Measurements from ENCODE around the gene FGF12.
"Not testable (repeated sequence)": the region's sequence is repeated elsewhere in the genome, so short reads cannot be mapped to it uniquely, and the experiment has no call there.

Gene FGF12

GRCh38 chr3:192727032-192727847, at the start of gene FGF12:
Gene FGF12 (minus strand): TSS chr3:192727541.
- Histone ChIP-seq H3K4me2 (ENCODE audit: low read depth, low read length, poor library complexity, severe bottlenecking) (no peak within 1 kb of the TSS), H3K9me2 (replicated peaks; ENCODE audit: insufficient read depth, low read length) (no peaks in the 10 kb centered on the region), H3K27ac (ENCODE audit: low read depth, low read length) (no peak within 1 kb of the TSS), H3K9ac (ENCODE audit: low read length) (no peak within 1 kb of the TSS), H3K79me2 (ENCODE audit: insufficient read depth, low read length) (no peaks in the 10 kb centered on the region), H3K4me3 (ENCODE audit: insufficient read depth, low read length, poor library complexity, severe bottlenecking) (no peak within 1 kb of the TSS), H3F3A (ENCODE audit: insufficient read depth) (no peaks in the 10 kb centered on the region), H3K36me3 (ENCODE audit: low read length) (no peaks in the 10 kb centered on the region), H3K27me3 (ENCODE audit: low read length) (no peaks in the 10 kb centered on the region), H2AFZ (ENCODE audit: low read depth, low read length, severe bottlenecking) (no peak within 1 kb of the TSS), H4K20me1 (ENCODE audit: low read depth, low read length) (no peaks in the 10 kb centered on the region), H3K9me3 (ENCODE audit: insufficient read depth, low read length) (no peaks in the 10 kb centered on the region)
- no peak for TF ChIP-seq CTCF (IDR thresholded peaks at IDR 0.05; ENCODE audit: insufficient read depth, low read length, poor library complexity, severe bottlenecking)
- TF ChIP-seq EZH2phosphoT487 (conservative IDR thresholded peaks at IDR 0.05; ENCODE audit: low read length): no peak

GRCh38 chr3:192774341-192774740, 47.0 kb upstream of the FGF12 start:
- H3K9me2 ChIP-seq (replicated peaks; ENCODE audit: insufficient read depth, low read length): not testable (repeated sequence)

GRCh38 chr3:192772240-192772894, 45.0 kb upstream of the FGF12 start:
- Histone ChIP-seq H3K9me2 (replicated peaks; ENCODE audit: insufficient read depth, low read length) (no peaks in the 10 kb centered on the region), H3K4me2 (ENCODE audit: low read depth, low read length, poor library complexity, severe bottlenecking) (no peak overlapping the region), H4K20me1 (ENCODE audit: low read depth, low read length) (no peaks in the 10 kb centered on the region), H3K36me3 (ENCODE audit: low read length) (no peaks in the 10 kb centered on the region), H2AFZ (ENCODE audit: low read depth, low read length, severe bottlenecking) (no peak overlapping the region), H3F3A (ENCODE audit: insufficient read depth) (no peaks in the 10 kb centered on the region), H3K27me3 (ENCODE audit: low read length) (no peaks in the 10 kb centered on the region), H3K9me3 (ENCODE audit: insufficient read depth, low read length) (no peaks in the 10 kb centered on the region), H3K9ac (ENCODE audit: low read length) (no peak overlapping the region), H3K79me2 (ENCODE audit: insufficient read depth, low read length) (no peaks in the 10 kb centered on the region), H3K4me3 (ENCODE audit: insufficient read depth, low read length, poor library complexity, severe bottlenecking) (no peak overlapping the region), H3K27ac (ENCODE audit: low read depth, low read length) (no peak overlapping the region)
- peak; percentile 19 for TF ChIP-seq CTCF (IDR thresholded peaks at IDR 0.05; ENCODE audit: insufficient read depth, low read length, poor library complexity, severe bottlenecking)
- TF ChIP-seq EZH2phosphoT487 (conservative IDR thresholded peaks at IDR 0.05; ENCODE audit: low read length): no peak

More at GRCh38 chr3:192774341-192774740, 47.0 kb upstream of the FGF12 start:
- H3K9ac ChIP-seq (ENCODE audit: low read length); H3K4me3 ChIP-seq (ENCODE audit: insufficient read depth, low read length, poor library complexity, severe bottlenecking); H3K9me3 ChIP-seq (ENCODE audit: insufficient read depth, low read length); H3K4me2 ChIP-seq (ENCODE audit: low read depth, low read length, poor library complexity, severe bottlenecking); H3F3A ChIP-seq (ENCODE audit: insufficient read depth); H2AFZ ChIP-seq (ENCODE audit: low read depth, low read length, severe bottlenecking); H3K27ac ChIP-seq (ENCODE audit: low read depth, low read length); H4K20me1 ChIP-seq (ENCODE audit: low read depth, low read length); H3K79me2 ChIP-seq (ENCODE audit: insufficient read depth, low read length); H3K36me3 ChIP-seq (ENCODE audit: low read length); H3K27me3 ChIP-seq (ENCODE audit: low read length): not testable (repeated sequence)

- TF ChIP-seq EZH2phosphoT487 (conservative IDR thresholded peaks at IDR 0.05; ENCODE audit: low read length) (no peak), CTCF (IDR thresholded peaks at IDR 0.05; ENCODE audit: insufficient read depth, low read length, poor library complexity, severe bottlenecking) (no peak)
These were observed 31.3 kb upstream of the FGF12 start for GRCh38 chr3:192758654-192759053.

More at GRCh38 chr3:192758654-192759053, 31.3 kb upstream of the FGF12 start:
- Histone ChIP-seq H3K9me2 (replicated peaks; ENCODE audit: insufficient read depth, low read length) (no peaks in the 10 kb centered on the region), H3K4me2 (ENCODE audit: low read depth, low read length, poor library complexity, severe bottlenecking) (no peak overlapping the region), H3K9me3 (ENCODE audit: insufficient read depth, low read length) (no peaks in the 10 kb centered on the region), H3K36me3 (ENCODE audit: low read length) (no peaks in the 10 kb centered on the region), H3K27ac (ENCODE audit: low read depth, low read length) (no peak overlapping the region), H3F3A (ENCODE audit: insufficient read depth) (no peaks in the 10 kb centered on the region), H3K27me3 (ENCODE audit: low read length) (no peaks in the 10 kb centered on the region), H4K20me1 (ENCODE audit: low read depth, low read length) (no peaks in the 10 kb centered on the region), H3K9ac (ENCODE audit: low read length) (no peak overlapping the region), H3K79me2 (ENCODE audit: insufficient read depth, low read length) (no peaks in the 10 kb centered on the region), H2AFZ (ENCODE audit: low read depth, low read length, severe bottlenecking) (no peak overlapping the region), H3K4me3 (ENCODE audit: insufficient read depth, low read length, poor library complexity, severe bottlenecking) (no peak overlapping the region)

All from SU-DHL-6 (cell line).